HCT116 (cell line): Measurements from ENCODE around the gene RUNDC3A. TPM values are rescaled to one million over a fixed set of nuclear protein-coding genes. Genes with fewer than 3 reads are reported as not detected.

ENCODE experiments used
- ATAC-seq: fragments of 200-7000 bp; cut with Tn5 transposase; 2 replicates; pipeline ENCODE4 v1.9.1; 2020; ENCODE audit warnings: mild to moderate bottlenecking, moderate library complexity
- BruUV-seq: library from RNA; stranded (reverse); fragments of 400-500 nt; replicated peaks from 2 replicates; lab custom pipeline; 2021; lab: Mats Ljungman, UMichigan
- CTCF ChIA-PET: fragments of 300-600 bp; sonication (Branson Sonifier 250); formaldehyde crosslinking; loops from one replicate; lab custom pipeline; 2021; ENCODE audit warnings: antibody characterized with exemption; lab: Charles Lee
- POLR2A ChIA-PET: fragments of 300-600, 350-600 bp; sonication (Branson Sonifier 250); formaldehyde crosslinking; loops from one replicate; lab custom pipeline; 2021; ENCODE audit warnings: antibody characterized with exemption; lab: Charles Lee
- RAD21 ChIA-PET, 2 experiments: fragments of 300-600 bp; sonication (Branson Sonifier 250); formaldehyde crosslinking; loops; one replicate each; lab custom pipeline; 2023; ENCODE audit warnings: low total read pairs in 2 of 2; ENCODE audit not compliant: uncharacterized antibody in 2 of 2, unreplicated experiment in 2 of 2, low non-redundant PET in 1 of 2; lab: Charles Lee
- DNase-seq: peaks from one replicate; pipeline ENCODE4 v3.0.0-alpha.2; 2010; ENCODE audit warnings: low read depth, low spot score
- H2AFZ ChIP-seq: fragments of 200-600 bp; shearing (Covaris generic), sonication (generic); 2 replicates; pipeline ENCODE4 v1.6.1; 2017; ENCODE audit warnings: low read depth, mixed run types, mixed read lengths, antibody characterized with exemption, low read length; ENCODE audit not compliant: poor library complexity, severe bottlenecking
- H3K27ac ChIP-seq: 2 replicates; pipeline ENCODE4 v1.5.1; 2012; ENCODE audit warnings: low read depth, low read length
- H3K27me3 ChIP-seq: fragments of 200-600 bp; sonication (generic); 2 replicates; pipeline ENCODE4 v1.6.1; 2016; ENCODE audit warnings: mixed run types, low read length, mixed read lengths; ENCODE audit not compliant: insufficient read depth
- H3K36me3 ChIP-seq, 2 experiments: fragments of 200-500 bp in 1 of 2; fragments of 200-600 bp in 1 of 2; sonication (Bioruptor generic) in 1 of 2; sonication (generic) in 1 of 2; 2 replicates each; pipeline versions ENCODE4 v1.5.1 to v1.6.1; 2014 to 2016; ENCODE audit warnings: low read length in 2 of 2, inconsistent platforms in 1 of 2, mixed read lengths in 1 of 2, mixed run types in 1 of 2; ENCODE audit not compliant: insufficient read depth in 2 of 2, control insufficient read depth in 1 of 2
- H3K4me1 ChIP-seq, 2 experiments: fragments of 200-600 bp in 1 of 2; sonication (generic) in 1 of 2; 2 replicates each; pipeline versions ENCODE4 v1.5.1 to v1.6.1; 2012 to 2017; ENCODE audit warnings: low read length in 2 of 2, inconsistent platforms in 1 of 2, mild to moderate bottlenecking in 1 of 2, mixed read lengths in 1 of 2, mixed run types in 1 of 2, moderate library complexity in 1 of 2; ENCODE audit not compliant: insufficient read depth in 2 of 2, control insufficient read depth in 1 of 2
- H3K4me2 ChIP-seq: fragments of 200-600 bp; sonication (generic); 2 replicates; pipeline ENCODE4 v1.6.1; 2017; ENCODE audit warnings: mixed run types, low read length, mixed read lengths
- H3K4me3 ChIP-seq, 2 experiments: fragments of 200-600 bp in 1 of 2; sonication (generic) in 1 of 2; replicated peaks in 1 of 2; 2 replicates each; pipeline ENCODE4 v1.5.1; 2011 to 2016; ENCODE audit warnings: low read length in 2 of 2, control low read depth in 1 of 2, low read depth in 1 of 2, mild to moderate bottlenecking in 1 of 2, mixed read lengths in 1 of 2, mixed run types in 1 of 2
- H3K79me2 ChIP-seq: fragments of 200-600 bp; sonication (generic); 2 replicates; pipeline ENCODE4 v1.6.1; 2017; ENCODE audit warnings: mild to moderate bottlenecking, mixed run types, low read length, moderate library complexity, mixed read lengths; ENCODE audit not compliant: insufficient read depth
- H3K9ac ChIP-seq: fragments of 200-600 bp; sonication (generic); 2 replicates; pipeline ENCODE4 v1.6.1; 2016; ENCODE audit warnings: low read length, mixed read lengths
- H3K9me2 ChIP-seq: fragments of 200-600 bp; sonication (generic), shearing (Covaris generic); 2 replicates; pipeline ENCODE4 v1.6.1; 2017; ENCODE audit warnings: mixed run types, mild to moderate bottlenecking, moderate library complexity; ENCODE audit not compliant: insufficient read depth
- H3K9me3 ChIP-seq, 2 experiments: fragments of 200-500 bp in 1 of 2; fragments of 200-600 bp in 1 of 2; sonication (Bioruptor generic) in 1 of 2; sonication (generic) in 1 of 2; 2 replicates each; pipeline ENCODE4 v1.6.1; 2014 to 2017; ENCODE audit warnings: low read length in 2 of 2, mixed read lengths in 2 of 2, inconsistent platforms in 1 of 2, low read depth in 1 of 2, mild to moderate bottlenecking in 1 of 2, mixed run types in 1 of 2, moderate library complexity in 1 of 2; ENCODE audit not compliant: control insufficient read depth in 1 of 2, insufficient read depth in 1 of 2
- H4K20me1 ChIP-seq: fragments of 200-600 bp; sonication (generic), shearing (Covaris generic); 2 replicates; pipeline ENCODE4 v1.6.1; 2017; ENCODE audit warnings: mixed run types, mild to moderate bottlenecking, moderate library complexity; ENCODE audit not compliant: insufficient read depth
- CBX3 ChIP-seq: IDR thresholded peaks from 2 replicates; pipeline ENCODE4 v1.6.1; 2012; ENCODE audit warnings: low read depth
- CEBPB ChIP-seq: IDR thresholded peaks from 2 replicates; pipeline ENCODE4 v1.6.1; 2012; ENCODE audit warnings: low read depth
- CTCF ChIP-seq, 3 experiments: fragments of 200-600 bp in 1 of 3; sonication (generic) in 1 of 3; IDR thresholded peaks in 2 of 3; conservative IDR thresholded peaks in 1 of 3; 2 replicates each; pipeline ENCODE4 v1.5.1; 2012 to 2017; ENCODE audit warnings: low read depth in 2 of 3, low read length in 2 of 3, antibody characterized with exemption in 1 of 3, borderline replicate concordance in 1 of 3, control low read depth in 1 of 3, mild to moderate bottlenecking in 1 of 3, mixed read lengths in 1 of 3, mixed run types in 1 of 3, moderate library complexity in 1 of 3; ENCODE audit not compliant: insufficient read depth in 1 of 3
- EGR1 ChIP-seq: IDR thresholded peaks from 2 replicates; pipeline ENCODE4 v1.6.1; 2012; ENCODE audit warnings: low read depth
- ELF1 ChIP-seq: IDR thresholded peaks from 2 replicates; pipeline ENCODE4 v1.6.1; 2012; ENCODE audit warnings: low read depth, borderline replicate concordance
- EZH2 ChIP-seq: fragments of 200-600 bp; sonication (generic); IDR thresholded peaks from 2 replicates; pipeline ENCODE4 v1.6.1; 2017; ENCODE audit warnings: antibody characterized with exemption, mixed run types
- EZH2phosphoT487 ChIP-seq: fragments of 200-600 bp; IDR thresholded peaks from 2 replicates; pipeline ENCODE4 v1.6.1; 2018; ENCODE audit warnings: antibody characterized with exemption, borderline replicate concordance
- JUND ChIP-seq: IDR thresholded peaks from 2 replicates; pipeline ENCODE4 v1.6.1; 2012
- POLR2A ChIP-seq: IDR thresholded peaks from 2 replicates; pipeline ENCODE4 v1.7.0; 2011; ENCODE audit warnings: borderline replicate concordance; ENCODE audit not compliant: insufficient read depth, insufficient read length; ENCODE audit errors: extremely low read depth
- POLR2AphosphoS5 ChIP-seq: IDR thresholded peaks from 2 replicates; pipeline ENCODE4 v1.6.1; 2011; ENCODE audit warnings: mild to moderate bottlenecking, low read depth, low read length, moderate library complexity
- RAD21 ChIP-seq: IDR thresholded peaks from 2 replicates; pipeline ENCODE4 v1.6.1; 2012; ENCODE audit warnings: low read depth, mild to moderate bottlenecking
- SP1 ChIP-seq: IDR thresholded peaks from 2 replicates; pipeline ENCODE4 v1.6.1; 2012; ENCODE audit warnings: low read depth
- SRF ChIP-seq: IDR thresholded peaks from 2 replicates; pipeline ENCODE4 v1.6.1; 2012; ENCODE audit warnings: low read depth
- YY1 ChIP-seq: IDR thresholded peaks from 2 replicates; pipeline ENCODE4 v1.6.1; 2011; ENCODE audit warnings: low read length, low read depth, moderate library complexity, mild to moderate bottlenecking; ENCODE audit not compliant: insufficient replicate concordance; ENCODE audit errors: extremely low read depth
- ZFX ChIP-seq: fragments of 450-650 bp; IDR thresholded peaks from 2 replicates; pipeline ENCODE4 v1.6.1; 2017
- ZNF274 ChIP-seq: fragments of 200-500 bp; sonication (Bioruptor generic); IDR thresholded peaks from 2 replicates; pipeline ENCODE4 v1.6.1; 2014; ENCODE audit warnings: mild to moderate bottlenecking, low read depth, low read length, inconsistent platforms
- intact Hi-C: fragments of 100-400 bp; cut with micrococcal nuclease; formaldehyde crosslinking; loops from 2 replicates; pipeline ENCODE4 v1.10.0; 2022
- total RNA-seq: library from RNA; stranded (reverse); gene quantifications from one replicate; pipeline ENCODE4 v1.2.1, GENCODE V29; 2021; ENCODE audit not compliant: unreplicated experiment
- TF ChIP-seq, protein P1 (sequence below): IDR thresholded peaks from 2 replicates; pipeline ENCODE4 v1.6.1; 2011; ENCODE audit warnings: mild to moderate bottlenecking, low read length, moderate library complexity; ENCODE audit not compliant: insufficient replicate concordance; ENCODE audit errors: extremely low read depth
- TF ChIP-seq, protein P2 (sequence below): IDR thresholded peaks from 2 replicates; pipeline ENCODE4 v1.6.1; 2012; ENCODE audit warnings: low read depth
- TF ChIP-seq, protein P3 (sequence below): IDR thresholded peaks from 2 replicates; pipeline ENCODE4 v1.6.1; 2012

RUNDC3A gene
- total RNA-seq, 1 experiment from 2014 or later, result 0.61 TPM

DNA sequence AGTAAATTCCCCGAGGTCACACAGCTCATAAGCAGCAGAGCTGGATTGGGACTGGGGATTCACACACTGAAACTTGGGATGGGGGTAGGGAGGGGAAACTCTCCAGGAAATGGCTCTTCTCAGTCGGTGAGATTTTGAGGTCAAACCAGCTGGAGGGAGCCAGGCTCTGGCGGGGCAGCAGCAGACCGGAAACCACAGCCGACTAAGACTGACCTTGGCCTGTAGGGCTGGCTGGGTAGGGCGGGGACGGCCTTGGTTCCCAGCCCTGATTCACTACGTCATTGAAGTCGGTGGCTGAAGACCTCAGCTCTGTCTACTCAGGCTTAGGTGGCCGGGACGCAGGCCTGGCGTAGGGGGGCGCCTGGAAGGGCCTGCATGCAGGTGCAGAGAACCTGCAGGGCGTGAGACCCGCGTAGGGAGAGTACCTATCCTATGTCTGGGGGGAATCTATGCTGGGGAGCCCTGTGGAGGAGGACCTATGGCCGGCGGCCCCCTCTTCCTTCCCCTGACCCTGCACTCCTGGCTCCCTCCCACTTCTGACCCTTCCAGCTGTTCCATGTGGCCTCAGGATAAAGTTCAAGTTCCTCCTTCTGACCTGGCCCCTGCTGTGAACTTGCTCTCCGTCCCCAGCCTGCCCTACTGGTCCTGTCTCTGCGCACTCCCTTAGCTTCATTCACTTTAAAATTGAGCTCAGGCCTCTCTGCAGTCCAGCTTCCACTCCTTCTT is 28.6 kb upstream of the RUNDC3A start:
- Histone ChIP-seq H3K4me1 (peaks cover 0 to 11% of the 10 kb centered on the region in 2 experiments; a peak in 2 of 4 replicates), H3K9me3 (no peaks in the 10 kb centered on the region), H3K4me2 (peak overlapping the region; percentile 36), H4K20me1 (no peaks in the 10 kb centered on the region), H3K36me3 (no peaks in the 10 kb centered on the region), H3K27ac (no peak overlapping the region), H3K79me2 (no peaks in the 10 kb centered on the region), H3K4me3 (no peak overlapping the region), H3K9ac (no peak overlapping the region), H3K9me2 (no peaks in the 10 kb centered on the region), H2AFZ (peak overlapping the region; percentile 74), H3K27me3 (no peaks in the 10 kb centered on the region)
- no TSS peak for BruUV-seq
- DNase-seq, result no peak
- intact Hi-C loops, result no loop called here
- ChIA-PET POLR2A (no interaction called here), RAD21 (no interaction called here), CTCF (no interaction called here)
- peak; percentile 69 for ATAC-seq
- TF ChIP-seq ZNF274 (no peak), EZH2phosphoT487 (no peak), EZH2 (no peak), ELF1 (no peak), CEBPB (no peak), POLR2A (no peak), JUND (no peak), YY1 (no peak), SRF (no peak), CBX3 (no peak), RAD21 (no peak), CTCF (IDR thresholded peaks at IDR 0.05 in 2 of 3, conservative IDR thresholded peaks at IDR 0.05 in 1 of 3; ENCODE audit: borderline replicate concordance in 1 of 3, insufficient read depth in 1 of 3, low read depth in 2 of 3, low read length in 2 of 3) (no peak), SP1 (no peak), ZFX (no peak), POLR2AphosphoS5 (no peak), EGR1 (no peak)
- TF ChIP-seq, protein P1, sequence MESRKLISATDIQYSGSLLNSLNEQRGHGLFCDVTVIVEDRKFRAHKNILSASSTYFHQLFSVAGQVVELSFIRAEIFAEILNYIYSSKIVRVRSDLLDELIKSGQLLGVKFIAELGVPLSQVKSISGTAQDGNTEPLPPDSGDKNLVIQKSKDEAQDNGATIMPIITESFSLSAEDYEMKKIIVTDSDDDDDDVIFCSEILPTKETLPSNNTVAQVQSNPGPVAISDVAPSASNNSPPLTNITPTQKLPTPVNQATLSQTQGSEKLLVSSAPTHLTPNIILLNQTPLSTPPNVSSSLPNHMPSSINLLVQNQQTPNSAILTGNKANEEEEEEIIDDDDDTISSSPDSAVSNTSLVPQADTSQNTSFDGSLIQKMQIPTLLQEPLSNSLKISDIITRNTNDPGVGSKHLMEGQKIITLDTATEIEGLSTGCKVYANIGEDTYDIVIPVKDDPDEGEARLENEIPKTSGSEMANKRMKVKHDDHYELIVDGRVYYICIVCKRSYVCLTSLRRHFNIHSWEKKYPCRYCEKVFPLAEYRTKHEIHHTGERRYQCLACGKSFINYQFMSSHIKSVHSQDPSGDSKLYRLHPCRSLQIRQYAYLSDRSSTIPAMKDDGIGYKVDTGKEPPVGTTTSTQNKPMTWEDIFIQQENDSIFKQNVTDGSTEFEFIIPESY, result no peak
- TF ChIP-seq, protein P2, sequence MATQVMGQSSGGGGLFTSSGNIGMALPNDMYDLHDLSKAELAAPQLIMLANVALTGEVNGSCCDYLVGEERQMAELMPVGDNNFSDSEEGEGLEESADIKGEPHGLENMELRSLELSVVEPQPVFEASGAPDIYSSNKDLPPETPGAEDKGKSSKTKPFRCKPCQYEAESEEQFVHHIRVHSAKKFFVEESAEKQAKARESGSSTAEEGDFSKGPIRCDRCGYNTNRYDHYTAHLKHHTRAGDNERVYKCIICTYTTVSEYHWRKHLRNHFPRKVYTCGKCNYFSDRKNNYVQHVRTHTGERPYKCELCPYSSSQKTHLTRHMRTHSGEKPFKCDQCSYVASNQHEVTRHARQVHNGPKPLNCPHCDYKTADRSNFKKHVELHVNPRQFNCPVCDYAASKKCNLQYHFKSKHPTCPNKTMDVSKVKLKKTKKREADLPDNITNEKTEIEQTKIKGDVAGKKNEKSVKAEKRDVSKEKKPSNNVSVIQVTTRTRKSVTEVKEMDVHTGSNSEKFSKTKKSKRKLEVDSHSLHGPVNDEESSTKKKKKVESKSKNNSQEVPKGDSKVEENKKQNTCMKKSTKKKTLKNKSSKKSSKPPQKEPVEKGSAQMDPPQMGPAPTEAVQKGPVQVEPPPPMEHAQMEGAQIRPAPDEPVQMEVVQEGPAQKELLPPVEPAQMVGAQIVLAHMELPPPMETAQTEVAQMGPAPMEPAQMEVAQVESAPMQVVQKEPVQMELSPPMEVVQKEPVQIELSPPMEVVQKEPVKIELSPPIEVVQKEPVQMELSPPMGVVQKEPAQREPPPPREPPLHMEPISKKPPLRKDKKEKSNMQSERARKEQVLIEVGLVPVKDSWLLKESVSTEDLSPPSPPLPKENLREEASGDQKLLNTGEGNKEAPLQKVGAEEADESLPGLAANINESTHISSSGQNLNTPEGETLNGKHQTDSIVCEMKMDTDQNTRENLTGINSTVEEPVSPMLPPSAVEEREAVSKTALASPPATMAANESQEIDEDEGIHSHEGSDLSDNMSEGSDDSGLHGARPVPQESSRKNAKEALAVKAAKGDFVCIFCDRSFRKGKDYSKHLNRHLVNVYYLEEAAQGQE, result no peak
- TF ChIP-seq, protein P3, sequence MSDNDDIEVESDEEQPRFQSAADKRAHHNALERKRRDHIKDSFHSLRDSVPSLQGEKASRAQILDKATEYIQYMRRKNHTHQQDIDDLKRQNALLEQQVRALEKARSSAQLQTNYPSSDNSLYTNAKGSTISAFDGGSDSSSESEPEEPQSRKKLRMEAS, result no peak
